Kidney (tissue), 14 donors: ENCODE measurements around the gene FUZ. TPM values are rescaled to one million over a fixed set of nuclear protein-coding genes. Genes with fewer than 3 reads are reported as not detected.
A peak's percentile ranks its signal among the peaks of the same experiment; 100 is the strongest.

Experiments
- DNase-seq, 5 donors: peaks; one replicate each; pipeline ENCODE4 v3.0.0-alpha.2; 2013 to 2020
- FAIRE-seq: peaks from 2 replicates; lab custom pipeline; 2012; peaks lifted over from hg19 to GRCh38; lab: Jason Lieb, UNC
- H3K27ac ChIP-seq, 2 donors: one replicate each; pipeline ENCODE4 v1.7.0; 2013; ENCODE audit warnings: low read depth in 2 of 2, low read length in 2 of 2, inconsistent platforms in 1 of 2
- H3K27me3 ChIP-seq: one replicate; pipeline ENCODE4 v1.7.1; 2013; ENCODE audit warnings: low read length, inconsistent platforms; ENCODE audit not compliant: control insufficient read depth, insufficient read depth
- H3K36me3 ChIP-seq, 3 donors: one replicate each; pipeline versions ENCODE4 v1.7.0 to v1.7.1; 2013; ENCODE audit warnings: low read length in 3 of 3, control low read depth in 1 of 3, inconsistent platforms in 1 of 3; ENCODE audit not compliant: insufficient read depth in 3 of 3, control insufficient read depth in 2 of 3
- H3K4me1 ChIP-seq, 3 donors: one replicate each; pipeline versions ENCODE4 v1.7.0 to v1.7.1; 2013; ENCODE audit warnings: low read length in 3 of 3, inconsistent platforms in 1 of 3, low read depth in 1 of 3; ENCODE audit not compliant: control insufficient read depth in 2 of 3, insufficient read depth in 2 of 3
- H3K4me3 ChIP-seq, 3 donors: one replicate each; pipeline versions ENCODE4 v1.7.0 to v1.8.1; 2013; ENCODE audit warnings: low read length in 3 of 3, control low read depth in 1 of 3, inconsistent platforms in 1 of 3
- H3K9ac ChIP-seq, 3 donors: one replicate each; pipeline versions ENCODE4 v1.7.0 to v1.7.1; 2013; ENCODE audit warnings: low read length in 3 of 3, control low read depth in 1 of 3, inconsistent platforms in 1 of 3
- H3K9me3 ChIP-seq, 3 donors: one replicate each; pipeline versions ENCODE4 v1.7.0 to v1.7.1; 2013; ENCODE audit warnings: low read length in 3 of 3, control low read depth in 1 of 3, inconsistent platforms in 1 of 3; ENCODE audit not compliant: control insufficient read depth in 2 of 3, insufficient read depth in 1 of 3
- intact Hi-C: fragments of 100-400 bp; cut with DNase I; formaldehyde crosslinking; loops from one replicate; pipeline ENCODE4 v1.11.1; 2022
- polyA plus RNA-seq: library from polyadenylated mRNA; stranded (reverse); fragments of 350-450 nt; fragmentation: Illumina TruSeq; extraction: RNeasy Lipid Tissue Mini Kit (QIAGEN cat#74804); gene quantifications from one replicate; pipeline ENCODE4 v1.2.3, GENCODE V29; 2014; ENCODE audit warnings: low read depth, low replicate concordance; ENCODE audit not compliant: insufficient read depth
- total RNA-seq: library from RNA; stranded (reverse); fragmentation: NEBNext Ultra II Directional; extraction: Animal tissue kit (Norgen Biotek cat#: 25700); gene quantifications from one replicate; pipeline ENCODE4 v1.2.1, GENCODE V29; 2021
- TF ChIP-seq, protein P1 (sequence below): IDR thresholded peaks from 3 replicates; pipeline ENCODE4 v1.5.1; 2012; ENCODE audit warnings: mild to moderate bottlenecking, moderate library complexity, borderline replicate concordance; ENCODE audit not compliant: insufficient read depth; ENCODE audit errors: extremely low read depth
- donor health status: control.
- donor health status: control.
- donor health status: control.
- donor health status: control.
- donor health status: control.
- donor health status: DM: yes; HTN: yes; CAD: no.
- donor health status: Normal renal cell carcinoma (clear cell type).

FUZ gene
- total and polyA plus RNA-seq, 2 donors from 2014 or later, result 26.9 to 51.2 TPM

DNA sequence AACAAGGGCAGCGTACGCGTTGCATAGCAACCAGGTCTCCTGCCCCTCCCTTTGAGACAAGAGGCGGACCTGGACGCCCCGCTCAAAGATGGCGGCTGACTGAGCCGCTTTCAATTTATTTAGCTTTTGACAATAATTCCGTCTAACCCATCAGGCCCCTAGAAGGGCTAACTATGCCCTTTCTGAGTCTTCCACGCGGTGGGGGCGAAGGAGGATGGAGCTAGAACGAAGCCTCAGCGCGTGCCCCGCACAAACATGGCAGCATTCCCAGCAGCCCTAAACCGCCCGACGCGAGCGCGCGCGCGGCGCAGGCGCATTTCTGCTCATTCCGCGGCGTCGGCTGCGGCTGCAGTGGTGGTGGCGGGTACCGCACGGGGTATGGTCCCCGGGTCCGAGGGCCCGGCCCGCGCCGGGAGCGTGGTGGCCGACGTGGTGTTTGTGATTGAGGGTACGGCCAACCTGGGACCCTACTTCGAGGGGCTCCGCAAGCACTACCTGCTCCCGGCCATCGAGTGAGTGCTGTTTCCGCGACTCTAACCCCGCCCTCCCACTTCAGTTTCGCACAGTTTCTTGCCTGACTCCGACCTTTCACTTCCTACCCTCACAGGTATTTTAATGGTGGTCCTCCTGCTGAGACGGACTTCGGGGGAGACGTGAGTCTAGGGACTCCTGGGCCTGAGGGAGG lies 5.0 kb upstream of the FUZ start, which contains the start of gene MED25:
MED25 (plus strand) TSS at position 326 of the 685 bp plus-strand sequence; CDS start at position 379, 53 bp downstream.
- intact Hi-C loops, result no loop called here
- no peaks in the 10 kb centered on the region for H3K27me3 ChIP-seq
- H3K4me1 ChIP-seq, result peaks cover 0 to 10% (median 0%) of the 10 kb centered on the region in 3 donors
- peak within 1 kb of the TSS; percentile 94 to 97 (median 94) for H3K4me3 ChIP-seq
- TF ChIP-seq, protein P1, sequence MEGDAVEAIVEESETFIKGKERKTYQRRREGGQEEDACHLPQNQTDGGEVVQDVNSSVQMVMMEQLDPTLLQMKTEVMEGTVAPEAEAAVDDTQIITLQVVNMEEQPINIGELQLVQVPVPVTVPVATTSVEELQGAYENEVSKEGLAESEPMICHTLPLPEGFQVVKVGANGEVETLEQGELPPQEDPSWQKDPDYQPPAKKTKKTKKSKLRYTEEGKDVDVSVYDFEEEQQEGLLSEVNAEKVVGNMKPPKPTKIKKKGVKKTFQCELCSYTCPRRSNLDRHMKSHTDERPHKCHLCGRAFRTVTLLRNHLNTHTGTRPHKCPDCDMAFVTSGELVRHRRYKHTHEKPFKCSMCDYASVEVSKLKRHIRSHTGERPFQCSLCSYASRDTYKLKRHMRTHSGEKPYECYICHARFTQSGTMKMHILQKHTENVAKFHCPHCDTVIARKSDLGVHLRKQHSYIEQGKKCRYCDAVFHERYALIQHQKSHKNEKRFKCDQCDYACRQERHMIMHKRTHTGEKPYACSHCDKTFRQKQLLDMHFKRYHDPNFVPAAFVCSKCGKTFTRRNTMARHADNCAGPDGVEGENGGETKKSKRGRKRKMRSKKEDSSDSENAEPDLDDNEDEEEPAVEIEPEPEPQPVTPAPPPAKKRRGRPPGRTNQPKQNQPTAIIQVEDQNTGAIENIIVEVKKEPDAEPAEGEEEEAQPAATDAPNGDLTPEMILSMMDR, result peak; percentile 29
- no peaks in the 10 kb centered on the region for H3K9me3 ChIP-seq
- DNase-seq, result peak; percentile 92 to 95 (median 94)
- FAIRE-seq, result no peak
- H3K27ac ChIP-seq, result peak within 1 kb of the TSS; percentile 99
- H3K9ac ChIP-seq, result peak within 1 kb of the TSS; percentile 86 to 89 (median 88)
- peaks cover 0 to 2% (median under 1%) of the 10 kb centered on the region in 3 donors for H3K36me3 ChIP-seq

DNA sequence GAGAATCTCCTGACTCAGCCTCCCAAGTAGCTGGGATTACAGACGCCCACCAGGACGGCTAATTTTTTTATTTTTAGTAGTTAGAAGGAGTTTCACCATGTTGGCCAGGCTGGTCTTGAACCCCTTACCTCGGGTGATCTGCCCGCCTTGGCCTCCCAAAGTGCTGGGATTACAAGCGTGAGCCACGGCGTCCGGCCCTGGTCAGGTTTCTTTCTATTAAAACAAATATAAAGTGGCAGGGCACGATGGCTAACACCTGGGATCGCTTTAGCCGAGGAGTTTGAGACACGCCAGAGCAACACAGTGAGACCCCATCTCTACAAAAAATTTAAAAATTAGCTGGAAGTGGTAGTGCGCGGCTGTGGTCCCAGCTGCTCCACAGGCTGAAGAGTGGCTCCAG lies 3.5 kb upstream of the FUZ start:
- Histone ChIP-seq H3K4me3 (no peak overlapping the region), H3K27ac (peak overlapping the region; percentile 99), H3K27me3 (no peaks in the 10 kb centered on the region), H3K4me1 (peaks cover 0 to 13% (median 3%) of the 10 kb centered on the region in 3 donors), H3K9ac (no peak overlapping the region), H3K9me3 (no peaks in the 10 kb centered on the region), H3K36me3 (no peaks in the 10 kb centered on the region)
- intact Hi-C loops, result no loop called here
- FAIRE-seq (no peak), DNase-seq (peak in 3 of 5 donors; percentile 29 to 64 (median 49))
- TF ChIP-seq, protein P1, result no peak

DNA sequence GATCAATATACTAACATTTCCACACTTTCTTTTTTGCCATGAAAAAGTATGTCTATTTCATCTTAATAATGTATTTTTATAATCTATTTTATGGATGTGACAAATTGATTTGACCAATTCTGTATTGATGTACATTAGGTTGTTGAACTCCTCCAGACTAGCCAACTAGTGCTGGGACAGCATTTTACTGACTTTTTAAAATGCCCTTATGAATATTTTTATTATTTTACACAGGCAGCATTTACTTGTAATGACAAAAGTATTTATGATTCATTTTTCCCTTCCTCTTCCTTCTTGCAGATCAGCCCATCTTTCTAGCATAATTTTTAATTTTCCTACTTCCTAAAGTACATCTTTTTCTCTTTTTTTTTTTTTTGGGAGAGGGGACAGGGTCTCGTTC lies 918 bp upstream of the FUZ start:
- DNase-seq (no peak), FAIRE-seq (no peak)
- Histone ChIP-seq H3K9me3 (no peaks in the 10 kb centered on the region), H3K27ac (peak overlapping the region in 1 of 2 donors; percentile 14), H3K9ac (peak overlapping the region in 1 of 3 donors; percentile 99), H3K4me1 (peaks cover 7 to 19% (median 8%) of the 10 kb centered on the region in 3 donors), H3K4me3 (peak overlapping the region; percentile 84 to 100 (median 97)), H3K36me3 (no peaks in the 10 kb centered on the region), H3K27me3 (no peaks in the 10 kb centered on the region)
- TF ChIP-seq, protein P1, result no peak
- intact Hi-C loops, result no loop called here
